Measurements from ENCODE around the gene DCHS2. TPM values are rescaled to one million over a fixed set of nuclear protein-coding genes. Genes with fewer than 3 reads are reported as not detected.
A peak's percentile ranks its signal among the peaks of the same experiment; 100 is the strongest.

DCHS2 gene
- total RNA-seq, 1 experiment from 2014 or later, result not detected

DNA sequence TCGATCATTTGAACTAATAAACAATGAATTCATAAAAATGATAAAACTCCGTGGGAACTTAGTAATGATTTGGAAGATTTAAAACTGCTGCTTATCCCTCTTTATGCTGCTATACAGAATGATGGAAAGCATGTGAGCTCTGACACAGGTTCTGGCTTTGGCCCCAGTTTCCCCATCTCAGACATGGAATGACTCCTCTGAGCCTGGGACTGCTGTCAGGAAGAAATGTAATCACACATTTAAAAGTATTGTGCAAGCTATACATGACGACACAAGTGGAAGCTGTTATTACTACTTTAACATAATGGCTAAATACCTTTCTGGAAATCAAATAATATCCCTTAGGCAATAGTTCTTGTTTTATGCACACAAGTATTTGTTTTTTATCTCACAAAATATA is 161.7 kb downstream of the DCHS2 start:
- Histone ChIP-seq H3K9me3 (no peaks in the 10 kb centered on the region), H3K27me3 (replicated peaks; ENCODE audit: control insufficient read depth, insufficient read depth, low read length) (no peaks in the 10 kb centered on the region), H3K36me3 (ENCODE audit: control insufficient read depth, insufficient read depth, low read length) (no peaks in the 10 kb centered on the region), H3K4me1 (no peaks in the 10 kb centered on the region), H3K4me3 (ENCODE audit: low read depth, low read length) (no peak overlapping the region)
- H3K27ac Mint-ChIP-seq (ENCODE audit: unreplicated experiment), result no peak overlapping the region
- TF ChIP-seq, protein P1, sequence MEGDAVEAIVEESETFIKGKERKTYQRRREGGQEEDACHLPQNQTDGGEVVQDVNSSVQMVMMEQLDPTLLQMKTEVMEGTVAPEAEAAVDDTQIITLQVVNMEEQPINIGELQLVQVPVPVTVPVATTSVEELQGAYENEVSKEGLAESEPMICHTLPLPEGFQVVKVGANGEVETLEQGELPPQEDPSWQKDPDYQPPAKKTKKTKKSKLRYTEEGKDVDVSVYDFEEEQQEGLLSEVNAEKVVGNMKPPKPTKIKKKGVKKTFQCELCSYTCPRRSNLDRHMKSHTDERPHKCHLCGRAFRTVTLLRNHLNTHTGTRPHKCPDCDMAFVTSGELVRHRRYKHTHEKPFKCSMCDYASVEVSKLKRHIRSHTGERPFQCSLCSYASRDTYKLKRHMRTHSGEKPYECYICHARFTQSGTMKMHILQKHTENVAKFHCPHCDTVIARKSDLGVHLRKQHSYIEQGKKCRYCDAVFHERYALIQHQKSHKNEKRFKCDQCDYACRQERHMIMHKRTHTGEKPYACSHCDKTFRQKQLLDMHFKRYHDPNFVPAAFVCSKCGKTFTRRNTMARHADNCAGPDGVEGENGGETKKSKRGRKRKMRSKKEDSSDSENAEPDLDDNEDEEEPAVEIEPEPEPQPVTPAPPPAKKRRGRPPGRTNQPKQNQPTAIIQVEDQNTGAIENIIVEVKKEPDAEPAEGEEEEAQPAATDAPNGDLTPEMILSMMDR (IDR thresholded peaks at IDR 0.05; ENCODE audit: insufficient read depth in 1 of 2, low read depth in 1 of 2, low read length in 1 of 2, severe bottlenecking in 1 of 2, unreplicated experiment in 1 of 2), result no peak
- no peaks in the 10 kb centered on the region for H3K4me1 Mint-ChIP-seq (ENCODE audit: low read depth, unreplicated experiment)
- H3K4me3 Mint-ChIP-seq (ENCODE audit: unreplicated experiment), result no peak overlapping the region
- no peaks in the 10 kb centered on the region for H3K27me3 Mint-ChIP-seq (ENCODE audit: insufficient read depth, unreplicated experiment)
- no peaks in the 10 kb centered on the region for H3K36me3 Mint-ChIP-seq (ENCODE audit: insufficient read depth, unreplicated experiment)
- DNase-seq, result no peak
- ChIA-PET CTCF (interaction anchor here (1.0 kb wide), 1 partner anchor 176 kb away, joined by 5 read pairs; no protein-coding TSS in a partner anchor), POLR2A (no interaction called here)
- BruUV-seq (replicated peaks), result no TSS peak
- no peaks in the 10 kb centered on the region for H3K9me3 Mint-ChIP-seq (ENCODE audit: unreplicated experiment)
- intact Hi-C loops (cut with micrococcal nuclease; ENCODE audit: unreplicated experiment), result loop anchor here (1.0 to 5.0 kb wide), 3 partner anchors 20 to 292 kb away; no protein-coding TSS in a partner anchor

DNA sequence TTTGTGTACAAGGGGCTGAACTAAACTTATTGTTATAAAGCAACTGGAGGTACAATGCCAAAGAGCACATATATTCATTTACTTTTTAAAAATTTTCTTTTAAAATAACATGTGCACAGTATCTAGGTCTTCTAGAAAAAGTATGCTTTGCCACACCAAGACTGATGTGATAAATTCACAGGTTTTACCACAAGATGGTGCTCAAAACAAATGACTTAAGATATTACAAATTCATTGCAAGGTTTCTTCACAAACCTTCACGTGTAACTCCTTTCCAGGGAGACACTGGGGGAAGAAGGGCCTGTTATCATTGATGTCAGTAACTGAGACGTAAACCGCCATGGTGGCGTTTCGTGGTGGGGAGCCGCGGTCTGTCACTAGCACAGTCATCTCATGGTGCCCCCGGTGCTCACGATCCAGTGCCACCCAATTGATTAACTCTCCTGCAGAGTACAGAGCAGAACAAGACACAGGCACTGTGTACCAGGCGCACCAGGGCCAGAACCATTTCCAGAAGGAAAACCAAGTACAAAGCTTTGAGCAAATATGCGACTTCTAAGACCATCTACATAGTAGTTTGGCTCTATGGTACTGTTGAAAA is 162.2 kb downstream of the DCHS2 start:
- peak in 1 of 2 experiments; percentile 4 for DNase-seq
- Histone ChIP-seq H3K9me3 (no peaks in the 10 kb centered on the region), H3K36me3 (ENCODE audit: control insufficient read depth, insufficient read depth, low read length) (no peaks in the 10 kb centered on the region), H3K27me3 (replicated peaks; ENCODE audit: control insufficient read depth, insufficient read depth, low read length) (no peaks in the 10 kb centered on the region), H3K4me1 (no peaks in the 10 kb centered on the region), H3K4me3 (ENCODE audit: low read depth, low read length) (no peak overlapping the region)
- Mint-ChIP-seq H3K36me3 (ENCODE audit: insufficient read depth, unreplicated experiment) (no peaks in the 10 kb centered on the region), H3K27ac (ENCODE audit: unreplicated experiment) (no peak overlapping the region), H3K9me3 (ENCODE audit: unreplicated experiment) (no peaks in the 10 kb centered on the region), H3K27me3 (ENCODE audit: insufficient read depth, unreplicated experiment) (no peaks in the 10 kb centered on the region), H3K4me3 (ENCODE audit: unreplicated experiment) (no peak overlapping the region), H3K4me1 (ENCODE audit: low read depth, unreplicated experiment) (no peaks in the 10 kb centered on the region)
- no TSS peak for BruUV-seq (replicated peaks)
- POLR2A ChIA-PET, result no interaction called here
- CTCF ChIA-PET, result interaction anchor here (0.8 kb wide), 1 partner anchor 15 kb away, joined by 3 read pairs; no protein-coding TSS in a partner anchor
- TF ChIP-seq, protein P1 (IDR thresholded peaks at IDR 0.05; ENCODE audit: insufficient read depth in 1 of 2, low read depth in 1 of 2, low read length in 1 of 2, severe bottlenecking in 1 of 2, unreplicated experiment in 1 of 2), result peak; percentile 18 to 34
- intact Hi-C loops (cut with micrococcal nuclease; ENCODE audit: unreplicated experiment), result loop anchor here (1.0 to 5.0 kb wide), 3 partner anchors 21 to 293 kb away; no protein-coding TSS in a partner anchor

DNA sequence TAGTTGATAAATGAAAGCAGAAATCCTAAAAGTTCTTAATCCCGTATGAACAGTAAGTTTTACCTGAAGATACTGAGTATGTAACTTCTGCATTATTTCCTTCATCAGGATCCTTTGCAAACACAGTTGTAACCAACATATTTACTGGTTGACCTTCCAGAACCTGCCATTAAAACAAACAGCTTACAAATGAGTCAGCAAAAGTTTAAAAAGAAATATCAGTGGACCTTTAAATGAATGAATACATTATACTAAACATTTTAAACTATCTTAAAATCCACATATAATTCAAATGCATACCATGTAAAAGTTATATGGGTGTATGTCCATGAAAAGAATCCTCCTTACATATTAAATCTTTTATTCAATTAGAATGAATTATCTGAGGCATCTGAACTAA is 163.6 kb downstream of the DCHS2 start:
- POLR2A ChIA-PET, result no interaction called here
- TF ChIP-seq, protein P1 (IDR thresholded peaks at IDR 0.05; ENCODE audit: insufficient read depth in 1 of 2, low read depth in 1 of 2, low read length in 1 of 2, severe bottlenecking in 1 of 2, unreplicated experiment in 1 of 2), result no peak
- CTCF ChIA-PET, result no interaction called here
- H3K4me3 Mint-ChIP-seq (ENCODE audit: unreplicated experiment), result no peak overlapping the region
- BruUV-seq (replicated peaks), result no TSS peak
- H3K4me1 Mint-ChIP-seq (ENCODE audit: low read depth, unreplicated experiment), result no peaks in the 10 kb centered on the region
- H3K27ac Mint-ChIP-seq (ENCODE audit: unreplicated experiment), result no peak overlapping the region
- H3K36me3 Mint-ChIP-seq (ENCODE audit: insufficient read depth, unreplicated experiment), result no peaks in the 10 kb centered on the region
- Histone ChIP-seq H3K4me3 (ENCODE audit: low read depth, low read length) (no peak overlapping the region), H3K27me3 (replicated peaks; ENCODE audit: control insufficient read depth, insufficient read depth, low read length) (no peaks in the 10 kb centered on the region), H3K9me3 (no peaks in the 10 kb centered on the region), H3K36me3 (ENCODE audit: control insufficient read depth, insufficient read depth, low read length) (no peaks in the 10 kb centered on the region), H3K4me1 (no peaks in the 10 kb centered on the region)
- DNase-seq, result no peak
- H3K9me3 Mint-ChIP-seq (ENCODE audit: unreplicated experiment), result no peaks in the 10 kb centered on the region
- intact Hi-C loops (cut with micrococcal nuclease; ENCODE audit: unreplicated experiment), result loop anchor here (2.0 to 5.0 kb wide), 2 partner anchors 179 to 294 kb away; no protein-coding TSS in a partner anchor
- H3K27me3 Mint-ChIP-seq (ENCODE audit: insufficient read depth, unreplicated experiment), result no peaks in the 10 kb centered on the region
